Measurements from ENCODE around the gene PER2.
"Not testable (repeated sequence)": the region's sequence is repeated elsewhere in the genome, so short reads cannot be mapped to it uniquely, and the experiment has no call there.

Gene PER2

DNA sequence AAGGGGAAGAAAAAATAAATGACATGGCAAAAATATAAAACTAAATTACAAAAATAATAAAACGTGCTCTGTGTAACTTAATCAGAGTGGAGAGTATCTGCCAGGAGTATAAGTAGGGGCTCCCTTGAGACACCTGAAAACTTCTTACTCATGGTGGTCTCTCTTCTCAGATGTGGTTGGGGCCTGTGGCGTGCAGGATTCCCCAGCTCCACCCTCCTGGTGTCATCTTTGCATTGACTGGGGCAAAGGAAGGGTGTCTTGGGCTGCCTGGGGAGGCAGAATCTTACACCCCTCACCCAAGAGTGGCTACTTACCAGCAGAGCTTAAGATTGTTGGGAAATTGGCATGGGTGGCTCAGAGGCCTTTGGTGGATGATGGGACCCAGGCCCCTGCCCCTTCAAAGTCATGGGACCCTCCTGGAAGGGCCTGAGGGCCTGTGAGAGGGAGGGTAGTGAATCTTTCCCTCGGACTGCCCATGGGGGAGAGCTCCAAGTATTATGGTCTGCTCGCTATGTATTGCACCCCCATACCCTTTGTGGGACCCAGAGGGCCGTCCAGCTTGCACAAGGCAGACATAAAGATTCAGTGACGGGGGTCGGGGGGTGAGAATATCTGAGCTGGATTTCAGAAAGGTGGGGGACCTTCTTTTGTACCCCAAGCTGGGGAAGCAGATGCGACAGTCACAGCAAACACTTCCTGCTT lies 25.0 kb upstream of the PER2 start:
- no peak overlapping the region for H3K4me3 ChIP-seq (ENCODE audit: low read depth, low read length)
- no peaks in the 10 kb centered on the region for H3K9me3 ChIP-seq (ENCODE audit: control insufficient read depth, insufficient read depth, low read depth, low read length)
- ChIA-PET CTCF (interaction anchor here (0.6 kb wide), 1 partner anchor 41 kb away, joined by 3 read pairs; no protein-coding TSS in a partner anchor), POLR2A (interaction anchor here (0.8 kb wide), 1 partner anchor 25 kb away, joined by 3 read pairs; the partner anchor contains the start of gene PER2)
- H3K27ac ChIP-seq (ENCODE audit: extremely low read depth, low read depth, low read length), result no peak overlapping the region
- no peaks in the 10 kb centered on the region for H3K36me3 ChIP-seq (ENCODE audit: control insufficient read depth in 2 of 2, insufficient read depth in 1 of 2, low read length in 2 of 2)
- TF ChIP-seq, protein P1, sequence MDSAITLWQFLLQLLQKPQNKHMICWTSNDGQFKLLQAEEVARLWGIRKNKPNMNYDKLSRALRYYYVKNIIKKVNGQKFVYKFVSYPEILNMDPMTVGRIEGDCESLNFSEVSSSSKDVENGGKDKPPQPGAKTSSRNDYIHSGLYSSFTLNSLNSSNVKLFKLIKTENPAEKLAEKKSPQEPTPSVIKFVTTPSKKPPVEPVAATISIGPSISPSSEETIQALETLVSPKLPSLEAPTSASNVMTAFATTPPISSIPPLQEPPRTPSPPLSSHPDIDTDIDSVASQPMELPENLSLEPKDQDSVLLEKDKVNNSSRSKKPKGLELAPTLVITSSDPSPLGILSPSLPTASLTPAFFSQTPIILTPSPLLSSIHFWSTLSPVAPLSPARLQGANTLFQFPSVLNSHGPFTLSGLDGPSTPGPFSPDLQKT (IDR thresholded peaks at IDR 0.05; ENCODE audit: borderline replicate concordance, low read depth, low read length), result no peak
- no peak for TF ChIP-seq ZNF560 (tag by site-specific recombination; IDR thresholded peaks at IDR 0.05; ENCODE audit: borderline replicate concordance)
- no peak for TF ChIP-seq GFI1B (tag by site-specific recombination; IDR thresholded peaks at IDR 0.05)
- TF ChIP-seq ZNF274 (IDR thresholded peaks at IDR 0.05; ENCODE audit: low read length), result no peak
- TF ChIP-seq ZNF274 (tag by site-specific recombination; IDR thresholded peaks at IDR 0.05; ENCODE audit: borderline replicate concordance), result no peak
- no peak for TF ChIP-seq ZIC2 (tag by site-specific recombination; IDR thresholded peaks at IDR 0.05)
- TF ChIP-seq TRIM28 (IDR thresholded peaks at IDR 0.05; ENCODE audit: borderline replicate concordance, low read length), result no peak
- no peak for TF ChIP-seq ZNF610 (tag by site-specific recombination; IDR thresholded peaks at IDR 0.05; ENCODE audit: borderline replicate concordance)
- TF ChIP-seq ZNF221 (tag by site-specific recombination; IDR thresholded peaks at IDR 0.05; ENCODE audit: borderline replicate concordance), result no peak
- TF ChIP-seq ZNF654 (tag by site-specific recombination; IDR thresholded peaks at IDR 0.05; ENCODE audit: low read depth), result no peak
- no peak for TF ChIP-seq ZNF239 (tag by site-specific recombination; IDR thresholded peaks at IDR 0.05)
- TF ChIP-seq, protein P2, sequence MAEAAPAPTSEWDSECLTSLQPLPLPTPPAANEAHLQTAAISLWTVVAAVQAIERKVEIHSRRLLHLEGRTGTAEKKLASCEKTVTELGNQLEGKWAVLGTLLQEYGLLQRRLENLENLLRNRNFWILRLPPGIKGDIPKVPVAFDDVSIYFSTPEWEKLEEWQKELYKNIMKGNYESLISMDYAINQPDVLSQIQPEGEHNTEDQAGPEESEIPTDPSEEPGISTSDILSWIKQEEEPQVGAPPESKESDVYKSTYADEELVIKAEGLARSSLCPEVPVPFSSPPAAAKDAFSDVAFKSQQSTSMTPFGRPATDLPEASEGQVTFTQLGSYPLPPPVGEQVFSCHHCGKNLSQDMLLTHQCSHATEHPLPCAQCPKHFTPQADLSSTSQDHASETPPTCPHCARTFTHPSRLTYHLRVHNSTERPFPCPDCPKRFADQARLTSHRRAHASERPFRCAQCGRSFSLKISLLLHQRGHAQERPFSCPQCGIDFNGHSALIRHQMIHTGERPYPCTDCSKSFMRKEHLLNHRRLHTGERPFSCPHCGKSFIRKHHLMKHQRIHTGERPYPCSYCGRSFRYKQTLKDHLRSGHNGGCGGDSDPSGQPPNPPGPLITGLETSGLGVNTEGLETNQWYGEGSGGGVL (tag by site-specific recombination; IDR thresholded peaks at IDR 0.05), result no peak
- no peak for TF ChIP-seq ZNF530 (tag by site-specific recombination; IDR thresholded peaks at IDR 0.05; ENCODE audit: low read depth)
- no peak for TF ChIP-seq REPIN1 (tag by site-specific recombination; IDR thresholded peaks at IDR 0.05; ENCODE audit: low read depth)
- no peaks in the 10 kb centered on the region for H3K4me1 ChIP-seq (ENCODE audit: control insufficient read depth, insufficient read depth, low read length)

DNA sequence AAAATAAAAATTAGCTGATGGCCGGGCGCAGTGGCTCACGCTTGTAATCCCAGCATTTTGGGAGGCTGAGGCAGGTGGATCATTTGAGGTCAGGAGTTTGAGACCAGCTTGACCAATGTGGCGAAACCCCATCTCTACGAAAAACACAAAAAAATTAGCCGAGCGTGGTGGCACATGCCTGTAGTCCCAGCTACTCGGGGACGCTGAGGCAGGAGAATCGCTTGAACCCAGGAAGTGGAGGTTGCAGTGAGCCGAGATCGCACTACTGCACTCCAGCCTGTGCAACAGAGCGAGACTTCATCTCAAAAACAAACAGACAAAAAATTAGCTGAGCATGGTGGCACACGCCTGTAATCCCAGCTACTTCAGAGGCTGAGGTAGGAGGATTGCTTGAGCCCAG lies 22.3 kb upstream of the PER2 start:
- CTCF ChIA-PET; H3K27ac ChIP-seq (ENCODE audit: extremely low read depth, low read depth, low read length); POLR2A ChIA-PET; H3K4me3 ChIP-seq (ENCODE audit: low read depth, low read length); H3K4me1 ChIP-seq (ENCODE audit: control insufficient read depth, insufficient read depth, low read length); H3K36me3 ChIP-seq (ENCODE audit: control insufficient read depth in 2 of 2, insufficient read depth in 1 of 2, low read length in 2 of 2); H3K9me3 ChIP-seq (ENCODE audit: control insufficient read depth, insufficient read depth, low read depth, low read length): not testable (repeated sequence)

DNA sequence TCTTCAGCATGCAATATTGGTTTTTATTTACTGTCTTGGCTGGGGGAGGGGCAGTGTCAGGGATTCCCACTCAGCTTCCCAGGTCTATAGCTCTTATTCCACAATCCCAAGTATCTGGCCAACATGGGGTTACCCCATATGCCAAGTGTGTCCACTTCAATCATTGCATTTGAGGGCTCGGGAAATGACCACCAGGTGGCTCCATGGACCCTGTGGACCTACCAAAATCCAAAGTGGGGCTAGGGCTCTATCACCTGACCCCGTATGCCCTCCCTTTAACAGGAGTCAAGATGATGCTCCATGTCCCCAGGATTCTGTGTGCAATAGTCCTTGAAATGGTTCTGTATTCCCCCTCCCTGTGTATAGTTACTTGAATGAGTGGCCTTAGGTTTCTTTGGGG lies 19.8 kb upstream of the PER2 start:
- CTCF ChIA-PET, result interaction anchor here (0.6 to 0.7 kb wide), 3 partner anchors 37 to 51 kb away, joined by 3 to 5 read pairs (median 3); no protein-coding TSS in a partner anchor

More for the DNA sequence above, 19.8 kb upstream of the PER2 start:
- H3K36me3 ChIP-seq (ENCODE audit: control insufficient read depth in 2 of 2, insufficient read depth in 1 of 2, low read length in 2 of 2), result no peaks in the 10 kb centered on the region
- no peaks in the 10 kb centered on the region for H3K4me1 ChIP-seq (ENCODE audit: control insufficient read depth, insufficient read depth, low read length)
- H3K9me3 ChIP-seq (ENCODE audit: control insufficient read depth, insufficient read depth, low read depth, low read length), result no peaks in the 10 kb centered on the region
- H3K27ac ChIP-seq (ENCODE audit: extremely low read depth, low read depth, low read length), result no peak overlapping the region
- POLR2A ChIA-PET, result no interaction called here
- H3K4me3 ChIP-seq (ENCODE audit: low read depth, low read length), result no peak overlapping the region
- TF ChIP-seq, protein P3, sequence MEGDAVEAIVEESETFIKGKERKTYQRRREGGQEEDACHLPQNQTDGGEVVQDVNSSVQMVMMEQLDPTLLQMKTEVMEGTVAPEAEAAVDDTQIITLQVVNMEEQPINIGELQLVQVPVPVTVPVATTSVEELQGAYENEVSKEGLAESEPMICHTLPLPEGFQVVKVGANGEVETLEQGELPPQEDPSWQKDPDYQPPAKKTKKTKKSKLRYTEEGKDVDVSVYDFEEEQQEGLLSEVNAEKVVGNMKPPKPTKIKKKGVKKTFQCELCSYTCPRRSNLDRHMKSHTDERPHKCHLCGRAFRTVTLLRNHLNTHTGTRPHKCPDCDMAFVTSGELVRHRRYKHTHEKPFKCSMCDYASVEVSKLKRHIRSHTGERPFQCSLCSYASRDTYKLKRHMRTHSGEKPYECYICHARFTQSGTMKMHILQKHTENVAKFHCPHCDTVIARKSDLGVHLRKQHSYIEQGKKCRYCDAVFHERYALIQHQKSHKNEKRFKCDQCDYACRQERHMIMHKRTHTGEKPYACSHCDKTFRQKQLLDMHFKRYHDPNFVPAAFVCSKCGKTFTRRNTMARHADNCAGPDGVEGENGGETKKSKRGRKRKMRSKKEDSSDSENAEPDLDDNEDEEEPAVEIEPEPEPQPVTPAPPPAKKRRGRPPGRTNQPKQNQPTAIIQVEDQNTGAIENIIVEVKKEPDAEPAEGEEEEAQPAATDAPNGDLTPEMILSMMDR (tag by site-specific recombination; IDR thresholded peaks at IDR 0.05), result 0 out of 2 replicates have a peak, but pooled peaks have one; percentile 8
- no peak for TF ChIP-seq FEZF1 (tag by site-specific recombination; IDR thresholded peaks at IDR 0.05)

Data from HEK293 (cell line).